HUDEP-2 (cell line): ENCODE measurements around the gene CENPN.
A peak's percentile ranks its signal among the peaks of the same experiment; 100 is the strongest.

ENCODE experiments used
- DNase-seq, 76 experiments: peaks; one replicate each; lab custom pipeline; 2025; ENCODE audit not compliant: unreplicated experiment in 76 of 76; lab: John Stamatoyannopoulos, UW

CENPN gene

DNA sequence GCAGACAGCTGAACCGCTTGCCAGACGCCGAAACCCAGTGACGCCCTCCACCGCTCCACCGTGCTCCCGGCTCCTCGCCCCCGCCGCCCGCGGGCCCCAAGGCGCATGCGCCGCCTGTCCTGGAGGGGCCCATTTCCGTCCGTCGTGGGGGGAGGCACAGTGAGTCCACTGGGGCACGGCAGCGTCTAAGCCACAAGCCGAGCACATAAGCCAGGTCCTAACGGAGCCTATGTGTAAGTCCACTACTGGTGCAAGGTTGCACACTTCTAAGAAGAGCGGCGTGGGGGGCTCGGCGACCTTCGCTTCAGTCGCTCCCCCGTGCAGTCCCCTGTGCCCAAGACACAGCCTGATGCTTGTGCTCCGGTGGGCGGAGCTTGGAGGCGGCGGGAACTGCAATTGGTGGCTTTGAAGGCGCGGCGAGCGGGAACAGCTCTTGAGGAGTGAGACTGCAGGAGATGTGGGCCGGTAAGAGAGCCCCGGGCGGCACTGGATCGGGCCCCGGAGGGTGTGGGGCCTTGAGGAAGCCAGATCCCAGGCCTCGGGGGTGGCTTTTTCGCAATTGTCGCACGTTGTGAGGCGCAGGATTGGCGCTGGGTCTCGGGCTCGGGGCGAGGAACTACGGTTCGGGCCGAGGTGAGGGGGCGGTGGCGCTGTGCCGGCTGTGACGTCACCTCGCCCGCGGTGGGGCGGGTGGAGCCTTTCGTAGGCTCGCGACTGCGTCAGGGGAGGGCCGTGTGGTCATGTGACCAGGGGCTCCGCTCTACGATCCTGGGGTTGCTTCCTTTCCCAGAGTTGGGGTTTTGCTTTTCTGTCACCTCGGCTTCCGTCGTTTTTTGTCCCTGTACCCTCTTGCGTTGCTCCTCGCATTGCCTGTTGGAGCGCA, at the start of gene CENPN, which contains the start of gene CMC2:
Gene CENPN (plus strand): TSS at position 402 of the 883 bp plus-strand sequence. CDS start 4,726 bp downstream, outside the sequence.
Gene CMC2 (minus strand): TSS at position 73 of the 883 bp plus-strand sequence. CDS start 9,491 bp downstream, outside the sequence.
- peak; percentile 45 to 98 (median 93) for DNase-seq

- DNase-seq: no peak
Measured at GRCh38 chr16:80958284-80958683, 48.7 kb upstream of the CENPN start.

DNA sequence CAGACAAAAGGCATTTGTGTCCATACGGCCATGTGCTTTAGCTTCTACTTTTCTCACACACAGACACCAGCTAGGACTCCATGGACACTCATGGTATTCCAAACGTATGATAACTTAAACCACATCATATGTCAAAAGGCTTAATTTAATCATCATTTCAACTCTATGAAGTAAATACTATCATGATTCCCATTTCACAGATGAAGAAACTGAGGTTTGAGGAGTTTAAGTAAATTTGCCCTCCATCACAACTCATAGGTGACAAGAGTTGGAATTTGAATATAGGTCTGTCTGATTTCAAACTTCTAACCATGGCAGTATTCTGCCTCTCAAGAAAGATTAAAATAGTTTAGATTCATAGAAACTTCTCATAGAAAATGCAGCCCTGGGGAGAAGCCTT, 44.1 kb upstream of the CENPN start:
- DNase-seq: no peak

DNA sequence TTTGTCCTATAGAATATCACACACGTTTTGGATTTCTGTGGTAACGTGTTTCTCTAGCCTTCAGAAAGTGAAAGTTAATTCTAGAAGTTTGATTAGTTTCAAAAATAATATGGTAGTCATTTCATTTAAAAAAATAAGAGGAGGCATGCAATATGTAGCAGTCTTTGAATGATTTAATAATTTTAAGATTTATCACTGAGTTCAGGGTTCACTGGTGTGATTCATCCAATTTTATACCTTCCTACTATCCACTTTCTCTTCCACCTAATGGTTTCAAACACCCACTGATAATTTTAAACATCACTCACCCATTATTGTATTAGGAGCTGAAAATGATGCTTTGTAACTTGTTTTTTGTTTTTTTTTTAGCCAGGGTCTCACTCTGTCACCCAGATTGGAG, 42.7 kb upstream of the CENPN start:
- DNase-seq: no peak

DNA sequence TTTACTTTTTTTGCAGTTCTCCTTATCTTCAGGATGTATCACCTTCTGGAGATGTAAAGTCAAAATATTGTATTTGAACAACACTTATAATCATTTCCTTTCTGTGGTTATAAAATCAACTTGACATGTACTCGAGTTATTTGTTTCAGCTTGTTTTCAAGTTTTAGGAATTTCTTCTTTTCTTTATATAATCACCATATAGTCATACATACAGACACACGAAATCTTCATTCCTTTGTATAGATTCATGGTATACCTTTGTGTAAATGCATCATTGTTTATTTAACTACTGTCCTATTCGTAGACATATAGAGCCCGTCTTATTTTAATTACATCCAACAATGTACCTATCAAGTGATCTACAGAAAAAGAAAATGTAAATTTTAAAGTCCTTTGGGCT, 40.4 kb upstream of the CENPN start:
- DNase-seq: no peak

GRCh38 chr16:80968386-80969113, 38.5 kb upstream of the CENPN start:
- DNase-seq: no peak

- no peak for DNase-seq
Measured at GRCh38 chr16:80969114-80969484, 37.9 kb upstream of the CENPN start.

DNA sequence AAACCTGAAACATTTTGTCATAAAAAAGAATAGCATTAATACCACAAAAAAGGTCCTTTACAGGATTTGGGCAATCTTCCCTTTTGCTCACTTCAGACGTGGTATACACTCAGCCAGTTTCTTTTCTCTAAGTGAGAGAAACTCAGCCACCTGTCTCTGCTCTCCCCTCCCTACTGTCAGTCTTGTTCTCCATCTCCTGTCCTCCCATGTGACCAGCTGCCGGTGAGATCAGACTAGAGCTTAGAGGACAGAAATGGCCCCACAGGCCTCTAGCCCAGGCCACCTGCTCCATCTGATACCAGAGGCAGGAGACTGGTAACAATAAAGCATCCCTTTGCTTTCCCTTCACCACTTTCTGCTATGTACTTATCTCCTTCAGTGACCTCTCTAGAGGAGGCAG, 35.2 kb upstream of the CENPN start:
- no peak for DNase-seq

DNA sequence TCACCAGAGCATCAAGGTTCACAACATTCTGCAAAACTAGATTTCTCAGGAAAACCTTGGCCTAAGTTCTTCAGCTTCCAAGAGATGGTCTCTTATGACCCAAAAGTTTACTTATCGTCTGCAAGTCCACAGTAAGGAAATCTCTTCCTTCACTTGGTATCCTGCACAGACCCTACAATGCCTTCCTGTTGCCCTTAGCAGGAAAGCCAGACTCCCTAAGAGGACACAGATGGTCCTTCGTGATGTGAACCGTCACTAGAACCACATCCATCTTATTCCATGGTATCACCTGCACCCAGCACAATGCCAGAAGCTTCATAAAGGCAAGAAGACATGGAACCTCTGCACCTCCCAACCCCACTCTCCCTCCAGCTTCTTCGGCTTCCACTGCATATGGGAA, 34.4 kb upstream of the CENPN start:
- DNase-seq: no peak

DNA sequence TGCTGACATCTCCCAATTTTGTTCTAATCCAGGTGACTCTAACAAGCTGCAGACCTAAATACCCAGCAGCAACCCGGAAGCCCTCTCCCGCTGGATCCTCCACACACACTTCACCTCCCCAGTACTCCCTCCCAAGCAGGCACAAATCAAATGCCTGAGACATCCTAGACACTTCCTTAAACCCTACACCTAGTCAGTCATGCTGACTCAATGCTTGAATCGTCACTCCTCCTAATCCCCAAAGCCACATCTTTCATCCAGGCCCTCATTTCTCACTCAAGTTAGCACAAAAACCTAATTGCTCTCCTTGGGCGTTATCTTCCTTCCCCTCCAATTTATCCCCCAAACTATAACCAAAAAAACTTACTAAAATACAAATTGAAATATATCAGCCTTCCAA, 33.0 kb upstream of the CENPN start:
- no peak for DNase-seq

GRCh38 chr16:80974649-80975376, 32.2 kb upstream of the CENPN start:
- DNase-seq: peak in 2 of 76 experiments; percentile 4 to 5

DNA sequence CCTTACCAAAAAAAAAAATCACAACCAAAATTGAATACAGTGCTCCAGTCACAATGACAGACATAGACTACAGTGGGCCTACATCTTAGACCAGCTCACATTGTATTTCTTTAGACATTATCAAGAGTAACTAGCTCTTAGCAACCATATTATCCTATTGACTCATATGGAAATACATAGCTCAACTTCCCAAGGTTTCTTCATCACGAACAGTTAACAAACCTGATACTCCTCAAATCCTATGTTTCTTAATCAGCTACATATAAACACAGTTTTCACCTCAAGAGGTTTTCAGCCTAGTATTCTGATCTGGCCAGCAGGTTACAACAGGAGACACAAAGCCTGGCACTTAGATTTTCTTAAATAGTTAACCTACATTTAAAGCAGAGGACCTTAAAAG, 30.1 kb upstream of the CENPN start:
- no peak for DNase-seq

DNA sequence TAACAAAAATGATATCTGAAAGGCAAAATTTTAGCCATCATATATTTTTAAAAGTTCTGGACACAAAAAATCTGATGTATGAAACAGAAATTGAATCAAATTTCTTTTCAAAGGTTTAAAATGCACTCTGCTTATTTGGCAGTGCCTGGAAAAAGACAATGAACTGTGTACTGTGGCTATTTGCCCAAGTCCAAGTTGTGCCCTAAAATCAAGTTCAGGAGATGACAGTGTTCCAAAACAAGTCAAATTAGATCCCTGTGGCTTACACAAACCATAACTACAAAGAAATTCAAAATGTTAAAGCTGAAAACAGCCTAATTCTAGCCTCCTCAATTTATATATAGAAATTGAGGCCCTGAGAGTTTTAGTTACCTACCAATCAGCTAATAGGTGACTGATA, 25.9 kb upstream of the CENPN start:
- DNase-seq: no peak

GRCh38 chr16:80982646-80983045, 24.4 kb upstream of the CENPN start:
- no peak for DNase-seq

DNA sequence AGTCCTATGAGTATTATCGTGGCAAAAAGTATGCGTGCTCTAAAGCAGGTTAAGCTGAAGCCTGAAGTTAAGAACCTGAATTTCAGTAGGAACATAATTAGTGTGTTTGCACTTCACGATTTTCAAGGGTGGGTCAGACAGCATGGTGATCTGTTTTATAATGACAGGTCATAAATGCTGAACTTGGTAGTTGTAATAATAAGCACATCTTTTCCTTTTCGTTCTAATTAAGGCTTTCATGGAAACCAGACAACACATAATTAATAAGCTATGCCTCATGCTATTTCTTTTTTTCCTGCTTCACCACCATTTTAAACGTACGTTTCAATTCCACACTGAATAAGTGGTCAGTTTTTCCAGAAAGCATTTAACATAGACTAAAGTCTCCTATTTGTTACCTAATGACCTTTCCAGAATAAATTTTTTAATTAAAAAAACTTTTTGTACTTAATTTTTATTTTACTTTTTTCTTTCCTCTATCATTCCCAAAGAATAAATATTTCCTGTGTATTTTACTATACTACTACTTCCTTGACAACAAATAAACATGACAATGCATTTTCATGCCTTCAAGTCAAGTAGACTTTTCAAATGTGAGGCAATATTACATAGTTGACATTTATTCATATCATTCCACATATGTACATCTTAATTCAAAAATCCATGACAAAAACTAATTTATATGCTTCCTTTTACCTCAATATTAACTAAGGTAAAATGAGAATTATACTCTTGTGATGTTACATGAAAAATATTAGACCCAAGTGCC, 22.7 kb upstream of the CENPN start:
- DNase-seq: no peak

DNA sequence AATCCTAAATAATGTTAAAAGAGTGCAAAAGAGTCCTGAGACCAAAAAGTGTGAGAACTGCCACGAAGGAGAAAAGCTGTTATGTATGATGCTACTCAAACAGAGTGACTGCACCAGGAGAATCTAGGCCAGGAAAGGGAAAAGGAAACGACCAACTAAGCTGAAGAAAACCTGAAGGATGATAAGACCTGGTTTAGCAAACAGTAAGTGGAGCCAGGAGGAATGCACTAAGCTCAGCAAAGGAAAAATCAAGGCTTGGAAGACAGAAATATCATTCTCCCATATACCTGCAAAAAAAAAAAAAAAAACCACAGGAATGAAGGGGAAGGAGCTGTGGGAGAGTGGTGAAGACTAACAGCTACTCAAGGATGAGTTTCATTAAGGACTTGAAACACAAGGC, 21.4 kb upstream of the CENPN start:
- no peak for DNase-seq

DNA sequence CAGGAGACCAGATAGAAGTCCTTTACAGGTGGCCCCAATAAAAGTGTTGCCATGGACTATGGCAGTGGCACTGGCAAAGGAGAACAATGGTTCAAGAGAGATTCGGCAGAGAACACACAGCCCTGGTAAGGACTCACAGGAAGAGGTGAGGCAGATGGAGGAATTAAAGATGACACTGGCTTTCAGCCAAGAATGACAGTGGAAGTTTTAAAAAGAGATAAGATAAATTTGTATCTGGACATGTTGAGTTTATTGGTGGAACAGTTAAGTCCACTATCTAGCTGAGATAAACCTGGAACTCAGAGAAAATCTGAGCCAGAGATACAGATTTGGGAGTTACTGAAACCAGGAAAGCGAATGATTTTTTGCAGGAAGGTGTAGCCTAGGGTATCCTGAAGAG, 20.5 kb upstream of the CENPN start:
- peak in 9 of 76 experiments; percentile 3 to 34 (median 25) for DNase-seq

GRCh38 chr16:80988756-80989155, 18.3 kb upstream of the CENPN start:
- DNase-seq: no peak

DNA sequence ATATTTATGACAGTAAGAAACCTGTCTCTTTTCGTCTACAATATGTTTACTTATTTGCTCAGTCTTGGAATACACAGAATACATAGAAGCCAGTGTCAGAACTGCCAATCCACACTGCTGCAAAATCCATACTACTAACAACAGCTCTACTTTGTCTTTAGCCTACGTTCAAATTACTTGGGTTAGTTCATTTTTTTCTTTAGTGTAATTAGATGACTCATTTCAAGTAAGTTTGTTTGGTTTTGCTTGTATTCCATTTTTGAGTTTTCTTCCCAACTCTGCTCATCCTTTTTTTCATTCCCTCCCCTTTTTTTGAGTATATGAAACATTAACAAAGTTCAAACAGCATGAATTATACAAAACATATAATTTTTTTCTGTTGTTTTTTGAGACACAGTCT, 17.2 kb upstream of the CENPN start:
- no peak for DNase-seq

DNA sequence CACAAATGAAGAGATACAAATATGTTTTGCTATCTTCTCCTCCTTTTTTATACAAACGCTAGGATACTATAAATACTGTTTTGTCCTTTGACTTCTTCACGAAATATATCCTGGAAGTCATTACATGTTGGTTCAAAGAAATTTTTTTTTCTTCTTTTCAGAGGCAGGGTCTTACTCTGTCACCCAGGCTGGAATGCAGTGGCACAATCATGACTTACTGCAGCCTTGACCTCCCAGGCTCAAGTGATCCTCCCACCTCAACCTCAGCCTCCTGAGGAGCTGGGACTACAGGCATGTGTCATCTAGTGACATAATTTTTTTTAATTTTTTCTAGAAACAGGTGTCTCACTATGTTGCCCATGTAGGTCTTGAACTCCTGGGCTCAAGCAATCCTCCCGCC, 16.4 kb upstream of the CENPN start:
- DNase-seq: no peak
